Fibroblast of skin of right biceps (primary cell): ENCODE data around the gene WDR1.

Experiments used
- DNase-seq: peaks from one replicate; pipeline ENCODE4 v3.0.0-alpha.2; 2013

WDR1 gene

DNA sequence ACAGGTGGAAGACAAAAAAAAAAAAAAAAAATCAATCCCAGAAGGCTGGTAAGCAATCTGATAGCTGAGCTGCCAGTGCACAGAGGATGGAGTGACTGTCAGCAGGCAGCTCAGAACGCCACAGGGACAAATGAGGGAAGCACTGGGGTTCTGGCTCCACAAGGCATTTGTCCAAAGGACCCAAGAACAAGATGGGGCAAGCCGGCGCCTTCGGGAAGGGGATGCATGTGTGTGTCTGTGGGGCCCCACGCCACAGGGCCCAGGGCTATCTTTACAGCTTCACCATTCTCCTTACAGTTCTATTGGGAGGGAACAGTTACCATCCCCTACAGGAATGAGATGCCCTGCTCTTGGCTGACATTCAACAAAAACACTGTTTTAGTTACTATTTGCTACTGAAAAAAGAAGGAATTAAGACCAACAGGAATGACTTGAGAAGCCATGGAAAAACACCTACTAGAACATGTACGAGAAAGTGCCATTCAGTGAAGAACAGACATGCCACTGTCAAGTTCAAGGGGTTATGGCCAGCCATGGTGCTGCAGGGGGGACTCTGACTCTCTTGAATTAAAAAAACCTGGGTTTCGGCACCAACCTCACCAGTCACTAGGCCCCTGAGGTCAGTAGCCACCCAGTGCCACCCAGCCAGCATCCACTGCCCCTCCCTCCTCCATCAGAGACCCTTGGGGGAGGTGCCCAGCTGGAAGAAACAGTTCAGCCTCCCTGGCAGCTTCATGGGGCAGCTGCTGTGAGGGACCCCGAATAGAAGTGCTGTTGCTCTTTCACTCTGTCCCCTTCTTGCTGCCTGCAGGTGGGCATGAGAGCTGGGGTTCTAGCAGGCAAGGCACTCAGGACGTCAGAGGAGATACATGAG, 18.5 kb downstream of the WDR1 start:
- no peak for DNase-seq

DNA sequence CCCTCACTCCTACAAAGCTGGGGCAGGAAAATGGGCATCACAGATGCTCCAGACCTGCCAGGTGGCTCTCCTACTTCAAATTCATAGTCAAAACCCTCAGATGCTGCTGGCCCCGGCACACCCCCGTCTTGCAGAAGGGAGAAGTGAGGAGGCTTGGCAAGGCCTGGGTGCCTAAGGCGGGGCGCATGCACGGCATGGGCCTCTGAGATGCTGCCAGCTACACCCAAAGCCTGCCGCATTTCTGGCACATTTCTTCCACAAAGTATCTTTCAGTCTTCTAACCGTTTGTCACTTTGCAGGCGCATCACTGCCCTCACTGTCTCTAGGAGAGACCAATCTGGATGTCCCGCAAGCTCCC, 19.6 kb downstream of the WDR1 start:
- no peak for DNase-seq

DNA sequence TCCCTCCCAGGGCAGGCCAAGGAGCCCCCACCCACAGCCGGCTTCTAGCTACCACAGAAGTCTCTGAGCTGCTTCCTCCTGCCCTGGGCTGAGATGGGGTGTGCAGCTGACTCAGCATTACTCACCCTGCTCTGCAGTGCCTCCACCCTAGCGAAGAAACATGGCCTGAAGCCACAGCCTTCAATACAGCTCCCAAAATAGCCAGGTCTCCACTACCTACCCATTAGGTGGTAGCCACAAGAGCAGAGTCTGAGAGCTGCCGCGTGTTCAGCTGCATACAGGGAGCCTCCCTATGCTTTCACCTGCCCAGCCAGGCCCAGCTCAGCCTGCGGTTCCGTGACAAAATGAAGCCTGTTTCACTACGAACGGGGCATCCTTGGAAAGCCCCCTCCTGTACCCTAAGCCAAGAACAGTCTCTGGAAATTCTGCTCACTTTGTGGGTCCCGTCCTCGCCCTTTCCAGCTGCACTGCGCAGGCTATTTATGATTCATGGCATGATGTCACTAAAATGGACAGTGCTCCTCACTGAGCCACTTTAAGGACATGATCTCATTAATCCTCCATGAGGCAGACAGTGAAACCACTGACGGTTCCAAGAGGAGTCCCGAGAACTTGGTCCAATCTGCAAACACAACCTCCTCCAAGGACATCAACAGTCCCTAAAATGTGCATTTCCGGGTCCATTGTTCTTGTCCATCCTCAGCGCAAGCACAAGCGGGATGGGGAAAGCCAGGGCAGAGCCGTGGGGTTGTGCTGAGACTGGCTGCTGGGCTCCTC, 20.2 kb downstream of the WDR1 start:
- peak; percentile 91 for DNase-seq

DNA sequence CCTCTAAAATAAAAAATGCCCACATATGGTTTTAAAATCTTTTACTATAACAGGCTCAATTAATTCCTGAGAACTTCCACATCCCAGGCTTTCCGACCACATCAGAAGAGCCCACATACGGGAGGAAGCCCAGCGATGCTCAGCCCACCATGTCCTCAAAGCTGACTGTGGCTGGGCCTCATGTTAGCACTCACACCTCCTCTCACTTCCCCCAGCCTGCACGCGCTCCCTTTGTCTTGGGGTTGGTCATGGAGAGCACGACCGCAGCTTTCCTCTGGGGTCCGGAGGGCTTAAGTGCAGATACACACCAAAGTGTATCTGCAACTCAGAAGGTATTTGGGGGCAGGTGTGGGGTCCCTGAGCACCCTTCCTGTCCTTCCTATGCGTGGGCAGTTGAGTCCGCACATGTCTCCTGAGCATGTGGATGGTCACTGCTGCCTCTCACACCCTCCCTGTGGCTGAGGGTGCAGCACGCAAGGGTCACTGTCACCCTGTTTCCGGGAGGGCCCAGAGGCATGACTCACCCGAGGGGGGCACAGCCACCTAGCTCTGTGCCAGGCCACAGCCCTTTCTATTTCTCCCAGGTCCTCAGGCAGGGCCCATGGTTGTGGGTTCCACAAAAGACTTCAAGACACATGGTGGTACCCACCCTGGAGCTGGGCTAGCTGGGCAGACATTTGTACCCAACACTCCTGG, 21.2 kb downstream of the WDR1 start:
- DNase-seq, result no peak

DNA sequence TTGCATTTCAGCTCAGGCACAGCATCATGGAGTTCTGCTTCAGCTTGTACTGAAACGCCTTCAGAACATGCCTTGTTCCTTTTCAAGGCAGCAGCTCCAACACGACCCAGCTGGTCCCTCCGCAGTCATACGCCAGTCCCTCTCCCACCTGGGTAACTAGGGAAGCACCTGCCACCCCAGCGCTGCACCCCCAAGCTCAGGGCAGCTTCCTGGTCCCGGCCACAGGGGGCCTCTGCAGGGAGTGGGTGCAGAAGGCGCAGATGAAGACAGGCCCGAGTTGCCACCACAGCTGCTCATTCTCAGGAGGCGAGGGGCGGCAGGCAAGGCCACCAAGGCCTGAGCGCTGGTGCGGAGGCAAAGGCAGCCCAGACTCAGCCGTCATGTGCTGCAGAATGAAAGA, 21.8 kb downstream of the WDR1 start:
- DNase-seq, result no peak

DNA sequence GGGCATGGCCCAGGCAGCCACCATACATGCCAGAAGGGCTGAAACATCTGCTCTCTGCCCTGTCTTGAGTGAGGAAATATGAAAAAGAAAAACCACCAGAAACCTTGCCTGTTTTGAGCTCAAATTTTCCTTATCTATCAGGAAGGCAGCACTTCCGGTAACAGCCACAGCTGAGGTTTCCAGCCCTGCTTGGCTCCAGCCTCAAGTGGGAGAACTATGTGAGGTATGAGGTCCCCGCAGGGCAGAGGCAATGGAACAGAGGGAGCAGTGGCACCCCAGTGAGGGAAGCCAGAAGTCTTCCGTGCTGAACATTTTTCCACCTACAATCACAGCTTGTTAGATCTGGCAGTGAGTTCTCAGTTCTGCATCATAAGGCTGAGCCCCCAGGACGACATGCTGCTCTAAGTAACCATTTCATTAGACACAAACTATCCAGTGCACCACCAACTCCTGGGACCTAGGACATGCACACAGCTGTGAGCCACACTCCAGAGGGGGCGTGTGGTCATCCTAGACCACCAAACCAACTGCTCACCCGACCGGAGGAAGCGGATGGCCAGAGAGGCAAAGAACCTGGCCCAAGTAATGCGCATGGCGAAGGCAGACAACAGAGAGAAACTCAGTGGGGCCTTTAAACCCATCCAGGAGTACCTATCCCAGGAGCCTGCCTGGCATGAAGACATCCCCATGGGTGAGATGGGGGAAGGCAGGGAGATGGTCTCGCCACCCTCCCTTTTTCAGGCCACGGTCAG, 22.6 kb downstream of the WDR1 start:
- peak; percentile 66 for DNase-seq

DNA sequence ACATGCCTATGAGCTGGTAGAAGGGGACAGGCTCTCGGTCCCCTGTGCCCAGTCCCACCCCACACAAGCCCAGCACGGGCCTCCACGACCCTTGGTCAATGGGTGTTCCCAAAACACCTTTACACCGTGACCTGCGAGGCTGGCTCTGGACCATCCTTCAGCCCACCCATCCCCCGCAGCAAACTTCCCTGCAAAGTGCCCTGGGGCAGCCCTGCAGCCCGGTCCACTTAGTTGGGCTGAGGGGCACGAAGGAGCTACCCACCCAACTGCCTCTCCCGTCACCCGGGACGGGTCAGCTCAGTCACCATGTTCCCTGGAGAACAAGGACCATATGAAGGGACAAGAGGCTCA, 23.4 kb downstream of the WDR1 start:
- DNase-seq, result no peak

DNA sequence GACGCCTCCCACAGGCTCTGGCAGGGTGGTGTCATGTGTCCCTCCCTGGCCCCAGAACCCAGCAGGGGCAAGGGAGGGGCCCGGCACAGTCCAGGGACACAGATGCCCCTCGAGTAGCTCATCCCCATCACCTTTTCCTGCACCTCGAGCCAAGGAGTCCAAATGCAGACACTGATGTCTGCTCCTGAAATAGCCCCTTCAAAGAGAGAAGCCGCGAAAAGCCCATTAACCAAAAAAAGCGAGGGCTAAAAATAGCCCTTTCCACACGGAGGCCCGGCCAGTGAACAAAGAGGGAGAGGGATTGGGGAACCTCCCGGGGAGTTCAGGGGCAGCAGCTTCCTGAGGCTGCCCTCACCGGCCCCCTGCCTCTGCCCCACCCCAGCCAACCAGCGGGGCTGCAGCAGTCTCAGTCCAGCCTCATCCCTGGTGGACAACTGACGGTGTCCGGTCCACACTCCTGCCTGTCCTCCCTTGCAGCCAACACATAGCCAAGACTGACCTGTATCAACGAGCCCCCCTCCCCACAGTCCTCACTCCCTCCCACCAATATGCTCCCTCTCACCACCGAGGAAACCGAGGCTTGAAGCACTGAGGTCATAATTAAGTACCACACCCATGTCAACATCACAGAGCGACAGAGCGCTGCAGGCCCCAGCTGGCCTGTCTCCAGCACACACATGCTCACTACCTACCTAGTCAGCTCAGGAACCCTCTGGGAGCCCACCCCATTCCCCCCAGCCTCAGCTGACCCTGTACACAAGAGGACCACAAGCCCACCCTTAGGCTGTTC, 23.9 kb downstream of the WDR1 start:
- no peak for DNase-seq

DNA sequence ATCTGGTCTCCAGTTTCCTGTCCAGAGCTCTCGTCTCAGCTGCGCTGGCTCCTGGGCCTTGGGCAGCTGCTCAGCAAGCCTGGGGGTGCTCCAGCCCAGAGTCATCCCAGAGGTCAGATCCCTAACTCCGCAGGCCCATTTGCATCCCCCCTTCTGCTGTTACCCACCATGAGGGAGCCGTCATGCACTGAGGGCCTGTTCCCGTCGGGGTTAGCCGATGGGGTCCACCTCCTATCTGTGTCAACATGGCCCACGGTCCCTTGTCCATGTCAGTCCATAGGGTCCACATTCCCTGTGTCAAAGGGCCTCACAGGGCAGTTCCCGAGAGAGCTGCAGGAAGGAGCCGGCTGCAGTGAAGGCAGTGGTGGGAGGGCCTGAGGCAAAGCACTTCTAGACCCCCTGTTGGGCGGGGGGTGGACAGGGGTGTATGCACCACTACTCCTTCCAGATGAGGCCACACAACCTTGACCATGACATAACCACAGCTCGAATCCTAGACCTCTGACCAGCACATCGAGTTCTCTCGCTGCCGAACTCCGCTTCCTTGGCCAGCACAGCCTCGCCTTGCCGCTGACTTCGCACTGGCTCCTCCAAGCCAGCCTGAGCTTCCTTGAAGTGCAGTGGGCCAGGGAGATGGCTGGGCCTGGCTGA, 24.9 kb downstream of the WDR1 start:
- no peak for DNase-seq

DNA sequence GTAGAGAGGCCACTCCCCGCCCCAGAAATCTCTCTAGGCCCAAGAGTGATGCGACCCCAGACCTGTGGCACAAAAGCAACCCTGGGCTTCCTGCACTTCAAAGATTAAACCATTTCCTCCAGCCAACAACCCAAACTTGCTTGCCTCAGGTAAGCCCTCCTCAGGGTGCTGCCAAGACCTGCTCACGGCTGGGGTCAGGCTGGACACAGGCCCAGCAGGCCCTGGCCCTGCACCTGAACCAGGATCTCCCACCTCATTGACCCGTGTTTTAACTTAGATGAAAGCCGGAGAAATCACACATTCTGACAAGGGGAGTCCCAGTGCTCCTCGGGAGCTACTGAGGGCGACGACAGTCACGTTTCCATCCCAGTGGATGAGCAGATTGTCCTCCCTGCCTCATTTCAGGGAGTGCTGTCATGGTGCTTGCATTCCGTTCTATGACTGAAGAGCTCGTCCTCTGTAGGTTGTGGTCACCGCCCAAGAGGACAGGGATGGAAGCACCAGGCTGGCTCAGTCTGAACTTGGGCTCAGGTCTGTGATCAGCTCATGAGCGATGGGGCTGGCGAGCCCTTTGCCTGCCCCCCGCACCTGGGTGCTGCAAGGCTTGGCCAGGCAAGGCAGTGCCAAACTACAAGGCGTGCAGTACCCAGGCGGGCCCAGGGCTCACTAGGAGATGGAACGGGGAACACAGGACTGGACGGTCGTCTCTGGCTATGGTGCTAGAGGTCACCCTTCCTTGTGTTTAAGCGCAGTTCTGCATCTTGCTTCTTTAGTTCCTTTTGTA, 25.9 kb downstream of the WDR1 start:
- no peak for DNase-seq

DNA sequence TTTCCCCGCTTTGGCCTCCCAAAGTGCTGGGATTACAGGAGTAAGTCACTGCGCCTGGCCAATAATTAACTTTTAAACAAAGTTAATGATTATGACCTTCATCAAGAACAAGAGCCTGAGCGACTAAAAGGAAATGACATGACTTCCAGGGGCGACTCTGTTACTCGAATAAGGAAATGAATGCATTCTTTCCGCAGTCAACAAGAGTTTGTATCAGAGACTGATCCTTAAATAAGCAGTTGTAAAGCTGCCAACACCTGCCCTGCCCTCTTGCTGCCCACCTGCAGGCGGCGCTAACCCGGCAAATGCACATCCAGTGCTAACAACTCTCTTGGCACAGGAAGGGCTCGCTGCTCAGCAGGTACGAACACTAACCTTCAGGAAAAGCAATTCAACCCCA, 27.3 kb downstream of the WDR1 start:
- DNase-seq, result no peak

DNA sequence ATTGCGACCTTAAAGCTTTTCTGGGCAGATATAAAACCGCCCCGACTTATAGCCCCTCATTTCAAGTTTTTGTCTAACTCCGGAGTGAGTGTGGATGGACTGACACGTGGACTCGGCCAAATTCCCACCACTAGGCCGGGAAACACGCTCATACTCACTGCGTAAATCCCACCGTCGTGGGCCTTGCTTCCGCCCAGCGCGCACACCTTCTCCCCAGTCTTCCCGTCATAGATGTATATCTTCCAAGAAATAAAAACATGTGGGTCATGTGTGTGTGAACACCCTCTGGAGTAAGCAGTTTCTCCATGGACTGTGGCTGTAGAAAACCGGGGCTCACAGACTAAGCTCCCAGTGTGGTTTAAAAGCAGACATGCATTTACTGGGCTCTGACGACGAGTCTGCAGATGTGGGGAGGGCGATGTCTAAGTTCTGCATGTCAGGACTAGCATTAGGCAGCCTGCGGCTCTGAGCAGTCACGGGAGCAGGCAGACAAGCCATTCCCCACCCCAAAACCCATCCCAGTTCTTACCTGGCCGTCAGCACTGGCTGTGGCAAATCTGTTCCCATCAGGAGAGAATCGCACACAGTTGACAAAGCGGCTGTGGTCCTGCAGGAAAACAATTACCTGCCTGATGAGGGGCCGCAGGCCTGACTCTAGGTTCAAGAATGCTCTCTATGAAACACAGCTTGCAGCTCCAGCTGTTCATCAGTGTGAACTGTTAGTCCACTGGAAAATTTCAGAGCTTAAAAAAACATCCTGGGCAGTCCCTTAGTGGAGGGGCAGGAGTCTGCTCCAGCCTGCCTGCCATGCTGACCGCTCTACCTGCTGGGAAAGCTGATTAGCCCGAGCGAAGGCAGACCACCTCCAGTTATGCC, 28.2 kb downstream of the WDR1 start:
- DNase-seq, result no peak

DNA sequence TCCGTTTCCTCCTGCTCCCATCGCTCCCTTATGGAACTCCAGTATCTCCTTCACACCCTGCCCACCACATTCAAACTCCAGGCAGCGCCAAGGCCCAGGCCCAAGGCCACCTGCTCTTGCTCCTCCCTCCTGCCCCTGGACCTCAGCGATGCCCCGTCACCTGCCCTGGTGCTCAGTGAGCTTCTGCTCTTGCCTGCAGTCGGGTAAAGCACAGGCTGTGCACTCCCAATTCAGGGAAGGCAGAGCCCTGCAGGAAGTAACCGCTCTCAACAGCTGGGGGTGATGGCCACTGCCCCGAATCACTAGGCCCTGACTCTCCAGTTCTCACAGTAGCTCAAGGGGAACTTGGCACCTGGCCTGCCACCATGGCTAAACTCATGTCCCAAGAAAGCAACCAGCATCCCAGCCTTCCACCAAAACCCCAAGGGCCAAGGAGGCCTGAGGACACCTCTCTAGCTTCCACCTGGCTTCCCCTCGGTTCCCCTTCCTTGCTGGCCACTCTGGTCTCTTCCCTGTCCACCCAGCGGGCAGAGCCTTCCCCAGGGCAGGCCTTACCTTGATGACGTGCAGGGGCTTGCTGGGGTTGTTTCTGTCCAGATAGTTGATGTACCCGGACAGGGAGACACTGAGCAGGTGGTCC, 29.3 kb downstream of the WDR1 start:
- no peak for DNase-seq

DNA sequence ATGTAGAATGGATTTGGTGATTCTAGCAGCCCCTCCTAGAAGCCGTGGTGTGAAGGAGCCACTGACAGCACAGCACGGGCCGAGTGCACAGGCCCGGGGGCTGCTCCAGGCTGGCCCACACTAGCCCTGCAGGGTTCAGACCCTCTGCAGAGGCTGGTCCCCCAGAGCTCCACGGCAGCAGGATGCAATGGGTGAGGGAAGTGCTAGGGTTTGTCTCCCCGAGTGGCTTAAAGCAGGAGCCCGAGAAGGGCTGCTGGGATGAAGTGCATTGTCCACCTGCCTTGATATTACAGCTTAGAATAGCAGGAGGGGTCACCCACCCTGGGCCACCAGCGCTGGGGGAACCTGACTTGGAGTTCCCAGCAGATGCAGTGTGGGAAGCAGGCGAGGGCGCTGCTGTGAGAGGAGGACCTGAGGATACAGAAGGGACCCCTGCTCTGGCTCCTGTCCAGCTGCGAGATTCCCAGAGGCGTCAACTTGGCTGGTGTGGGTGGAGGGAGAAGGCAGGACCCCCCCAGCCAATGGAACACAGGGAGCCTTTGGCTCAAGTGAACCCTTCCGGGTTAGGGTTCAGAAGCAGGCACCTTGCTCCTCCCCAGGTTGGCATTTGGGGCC, 30.0 kb downstream of the WDR1 start:
- no peak for DNase-seq

DNA sequence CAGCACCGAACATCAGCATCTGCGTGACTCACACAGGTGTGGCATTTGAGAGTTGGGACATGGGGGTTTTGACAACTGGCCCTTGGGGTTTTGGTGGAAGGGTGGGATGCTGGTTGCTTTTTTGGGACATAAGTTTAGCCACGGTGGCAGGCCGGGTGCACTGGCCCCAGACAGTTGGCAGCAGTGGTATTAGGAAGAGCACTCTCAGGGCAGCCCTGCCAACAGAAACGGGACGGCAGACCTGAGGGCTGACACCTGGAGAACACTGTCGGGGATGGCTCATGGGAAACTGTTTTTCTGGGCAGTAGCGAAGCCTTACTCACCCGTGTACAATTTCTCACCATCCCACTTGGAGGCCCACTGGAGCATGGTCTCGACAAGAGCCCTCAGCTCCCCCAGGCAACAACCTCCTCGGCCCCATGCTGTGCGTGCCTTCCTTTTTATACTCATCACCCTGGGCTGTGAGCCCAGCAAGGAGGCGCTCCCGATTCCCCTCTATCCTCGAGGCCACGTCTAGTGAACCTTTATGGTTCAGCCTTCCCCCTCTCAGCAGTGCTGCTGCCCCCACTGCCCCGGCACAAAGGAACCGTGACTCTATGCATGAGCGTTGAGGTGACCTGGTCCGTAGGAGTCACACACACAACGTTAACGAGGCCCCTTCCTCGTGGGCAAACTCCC, 30.6 kb downstream of the WDR1 start:
- DNase-seq, result no peak

DNA sequence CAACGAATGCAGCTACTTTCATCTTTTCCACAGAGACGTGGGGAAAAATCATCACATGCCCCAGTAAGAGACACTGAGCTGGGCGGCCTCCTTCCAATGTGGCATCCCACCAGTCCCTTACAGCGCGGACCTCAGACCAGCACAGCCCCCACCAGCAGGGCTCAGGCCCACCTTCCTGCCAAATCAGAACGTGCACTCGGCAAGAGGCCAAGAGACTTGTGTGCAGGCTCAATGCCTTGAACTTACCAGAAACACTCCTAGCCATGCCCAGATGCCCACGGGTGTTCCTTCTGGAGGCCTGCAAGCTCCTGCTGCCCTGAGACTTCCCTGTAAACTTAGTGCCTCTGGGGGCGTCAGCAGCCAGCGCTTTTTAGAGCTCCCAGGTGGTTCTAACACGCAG, 31.2 kb downstream of the WDR1 start:
- DNase-seq, result no peak

DNA sequence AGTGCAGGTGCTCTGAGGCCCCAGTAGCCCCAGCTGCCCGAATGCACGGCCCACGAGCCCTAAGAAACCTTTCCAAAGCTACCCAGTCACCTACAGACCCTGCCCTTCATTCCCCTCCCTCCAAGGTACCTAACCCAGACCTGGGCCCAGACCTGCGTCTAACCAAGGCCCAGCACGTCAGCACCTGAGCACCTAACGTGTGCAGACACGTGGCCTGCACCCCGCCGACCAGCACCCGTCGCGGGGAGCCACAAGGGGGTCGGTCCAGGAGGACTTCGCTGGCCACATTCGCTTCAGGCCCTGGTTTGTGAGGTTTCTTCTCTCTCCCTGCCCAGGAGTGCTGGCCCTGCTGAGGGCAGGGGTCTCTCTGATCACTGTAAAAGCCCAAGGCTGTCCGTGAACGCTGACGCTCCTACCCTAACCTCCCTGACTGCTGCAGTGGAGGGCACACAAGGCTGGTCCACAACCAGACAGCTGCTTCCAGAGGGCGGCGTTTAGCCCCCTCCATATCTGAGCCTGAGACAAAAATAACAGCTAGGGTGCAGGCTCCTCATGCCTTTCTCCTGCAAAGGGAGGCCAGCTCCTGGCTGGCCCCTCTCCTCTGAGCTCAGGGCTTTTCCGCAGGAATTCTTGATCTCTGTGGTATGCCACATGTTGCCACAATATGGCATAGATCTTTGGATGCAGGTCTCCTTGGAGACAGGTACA, 31.8 kb downstream of the WDR1 start:
- no peak for DNase-seq
